DMS114 treated with DMSO at 0.1 percent for 48 hours (cell line): ENCODE results near the gene VAT1L.
"Not testable (repeated sequence)": the region's sequence is repeated elsewhere in the genome, so short reads cannot be mapped to it uniquely, and the experiment has no call there.

Experiments
- DNase-seq: peaks from one replicate; lab custom pipeline; 2025; ENCODE audit not compliant: unreplicated experiment; lab: John Stamatoyannopoulos, UW

VAT1L gene

DNA sequence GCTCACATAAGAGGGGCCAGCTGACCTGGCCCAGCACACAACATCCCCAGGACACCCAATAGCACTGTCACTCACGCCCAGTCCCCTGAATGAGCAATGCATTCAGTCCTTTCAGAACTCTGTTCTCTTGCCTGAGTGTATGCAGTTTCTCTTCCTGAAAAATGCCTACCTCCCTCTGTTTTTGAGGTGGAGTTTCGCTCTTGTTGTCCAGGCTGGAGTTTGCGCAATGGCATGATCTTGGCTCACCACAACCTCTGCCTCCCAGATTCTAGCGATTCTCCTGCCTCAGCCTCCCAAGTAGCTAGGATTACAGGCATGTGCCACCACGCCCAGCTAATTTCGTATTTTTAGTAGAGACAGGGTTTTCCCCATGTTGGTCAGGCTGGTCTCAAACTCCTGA lies 159.2 kb downstream of the VAT1L start:
- DNase-seq, result not testable (repeated sequence)

DNA sequence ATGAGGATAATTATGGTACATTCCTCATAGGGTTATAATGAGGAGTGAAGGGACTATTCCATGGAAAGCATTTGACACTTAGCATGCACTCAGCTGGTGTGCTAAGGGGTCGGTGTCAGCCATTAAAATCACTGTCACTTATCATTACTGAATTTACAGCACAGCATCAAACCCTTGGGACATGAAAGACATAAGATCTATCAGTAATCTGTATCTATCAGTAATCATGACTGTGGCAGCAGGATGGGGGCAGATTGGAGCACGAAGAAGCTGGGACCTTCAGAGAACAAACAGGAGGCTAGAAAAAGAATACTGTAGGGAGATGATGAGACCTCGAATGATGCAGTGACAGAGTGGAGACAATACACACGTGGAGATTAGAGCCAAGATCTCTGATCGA lies 160.5 kb downstream of the VAT1L start:
- no peak for DNase-seq

DNA sequence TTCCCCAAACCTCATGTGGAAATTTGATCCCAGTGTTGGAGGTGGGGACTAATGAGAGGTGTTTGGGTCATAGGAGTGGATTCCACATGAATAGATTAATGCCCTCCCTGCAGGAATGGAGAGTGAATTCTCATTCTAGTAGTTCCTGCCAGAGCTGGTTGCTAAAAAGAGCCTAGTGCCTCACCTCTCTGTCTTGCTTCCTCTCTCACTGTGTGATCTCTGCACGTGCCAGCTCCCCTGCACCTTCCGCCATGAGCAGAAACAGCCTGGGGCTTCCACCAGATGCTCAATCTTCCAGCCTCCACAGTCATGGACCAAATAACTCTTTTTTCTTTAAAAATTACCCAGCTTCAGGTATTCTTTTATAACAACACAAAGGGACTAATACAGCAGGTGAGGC lies 161.1 kb downstream of the VAT1L start:
- DNase-seq, result no peak

DNA sequence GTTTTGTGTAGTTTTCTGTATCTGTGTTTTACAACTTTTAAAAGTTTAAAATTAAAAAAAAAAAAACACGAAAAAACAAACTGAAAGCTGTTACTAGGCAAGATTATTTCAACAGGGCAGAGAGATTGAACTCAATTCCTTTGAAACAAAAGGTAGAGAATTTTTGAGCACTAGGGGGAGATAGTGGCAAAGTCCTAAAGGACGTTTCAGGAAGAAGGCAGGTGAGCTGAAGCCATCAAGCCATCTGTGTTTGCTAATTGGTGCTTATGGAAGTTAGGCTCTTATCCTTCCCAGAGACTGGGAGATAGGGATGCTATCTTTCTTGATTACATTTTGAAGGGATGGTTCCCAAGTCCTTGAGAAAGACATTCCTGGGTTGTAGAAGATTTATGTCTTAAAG lies 163.4 kb downstream of the VAT1L start:
- DNase-seq, result peak; percentile 4

DNA sequence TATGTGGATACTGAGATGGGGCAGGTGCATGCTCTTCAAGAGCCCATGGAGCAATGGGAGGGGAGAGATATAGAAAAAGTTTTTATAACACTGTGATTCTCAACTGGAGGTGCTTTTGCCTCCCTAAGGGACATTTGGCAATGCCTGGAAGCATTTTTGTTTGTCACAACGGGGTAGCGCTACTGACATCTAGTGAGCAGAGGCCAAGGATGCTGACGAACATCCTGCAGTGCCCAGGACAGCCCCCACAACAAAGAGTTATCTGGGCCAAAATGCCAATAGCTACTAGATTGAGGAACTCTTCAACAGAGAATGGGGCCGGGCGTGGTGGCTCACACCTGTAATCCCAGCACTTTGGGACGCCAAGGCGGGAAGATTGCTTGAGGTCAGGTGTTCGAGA lies 166.8 kb downstream of the VAT1L start:
- DNase-seq, result no peak

DNA sequence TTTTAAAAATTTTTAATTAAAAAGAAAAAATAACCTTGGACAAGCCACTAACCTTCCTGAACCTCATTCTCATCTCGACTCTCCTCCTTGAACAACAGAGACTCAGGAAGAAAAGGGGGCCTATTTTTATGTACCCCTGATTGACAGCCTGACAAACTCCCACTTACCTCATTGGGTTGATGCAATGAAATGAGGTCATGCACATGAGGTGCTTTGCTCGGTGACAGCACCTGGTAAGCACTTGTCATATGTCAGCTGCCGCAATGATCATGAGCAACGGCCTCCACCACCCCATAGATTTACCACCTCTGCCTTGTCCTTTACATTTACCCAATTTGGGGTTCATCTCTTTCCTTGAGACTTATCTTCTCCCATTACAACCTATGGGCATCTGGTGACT lies 167.9 kb downstream of the VAT1L start:
- DNase-seq, result no peak

DNA sequence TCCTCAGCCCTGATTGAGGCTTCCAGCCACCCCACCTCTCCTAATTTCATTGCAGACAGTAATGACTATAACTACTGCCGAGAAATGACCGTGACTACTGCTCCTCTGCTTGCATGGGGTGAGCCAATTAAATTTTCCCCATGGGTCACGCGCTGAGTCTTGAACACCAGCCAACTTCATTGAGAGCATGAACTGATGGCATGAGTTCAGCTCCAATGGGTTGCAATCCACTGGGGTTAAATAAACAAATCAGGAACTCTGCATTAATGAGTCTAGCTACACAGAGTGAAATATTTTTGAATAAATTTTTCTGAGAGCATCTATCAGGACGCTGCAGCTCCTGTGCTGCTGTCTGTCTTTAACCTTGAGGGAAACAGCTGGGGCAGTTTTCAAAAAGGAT lies 172.4 kb downstream of the VAT1L start:
- no peak for DNase-seq

DNA sequence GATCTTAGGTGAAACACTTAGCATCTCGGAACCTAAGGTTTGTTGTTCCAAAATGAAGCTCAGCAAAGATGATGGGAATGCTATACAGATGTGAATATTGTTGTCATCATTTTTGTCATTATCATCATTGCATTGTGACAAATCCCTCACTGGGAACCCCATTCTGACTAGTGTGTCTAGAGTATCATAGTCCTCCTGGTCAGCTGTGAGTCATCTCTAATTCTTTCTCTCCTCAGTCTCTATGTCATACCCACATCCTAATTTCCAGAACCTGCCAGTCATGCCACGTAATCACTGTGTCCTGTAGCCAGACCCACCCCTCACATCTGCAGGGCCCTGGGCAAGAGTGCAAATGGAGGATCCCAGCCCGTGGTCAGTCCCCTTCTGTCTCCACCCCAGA lies 173.4 kb downstream of the VAT1L start:
- no peak for DNase-seq

DNA sequence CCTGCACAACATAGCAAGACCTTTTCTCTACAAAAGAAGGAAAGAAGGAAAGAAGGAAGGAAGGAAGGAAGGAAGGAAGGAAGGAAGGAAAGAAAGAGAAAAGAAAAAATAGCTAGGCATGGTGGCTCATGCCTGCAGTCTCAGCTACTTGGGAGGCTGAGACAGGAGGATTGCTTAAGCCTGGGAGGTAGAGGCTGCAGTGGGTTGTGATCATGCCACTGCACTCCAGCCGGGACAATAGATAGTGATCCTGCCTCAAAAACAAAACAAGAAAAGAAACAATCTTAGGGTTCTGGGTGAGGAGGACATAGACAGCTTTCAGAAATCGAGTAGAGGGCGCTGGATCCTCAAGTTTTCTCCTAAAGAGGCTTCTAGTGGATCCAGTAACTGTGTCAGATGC lies 174.3 kb downstream of the VAT1L start:
- DNase-seq, result no peak

DNA sequence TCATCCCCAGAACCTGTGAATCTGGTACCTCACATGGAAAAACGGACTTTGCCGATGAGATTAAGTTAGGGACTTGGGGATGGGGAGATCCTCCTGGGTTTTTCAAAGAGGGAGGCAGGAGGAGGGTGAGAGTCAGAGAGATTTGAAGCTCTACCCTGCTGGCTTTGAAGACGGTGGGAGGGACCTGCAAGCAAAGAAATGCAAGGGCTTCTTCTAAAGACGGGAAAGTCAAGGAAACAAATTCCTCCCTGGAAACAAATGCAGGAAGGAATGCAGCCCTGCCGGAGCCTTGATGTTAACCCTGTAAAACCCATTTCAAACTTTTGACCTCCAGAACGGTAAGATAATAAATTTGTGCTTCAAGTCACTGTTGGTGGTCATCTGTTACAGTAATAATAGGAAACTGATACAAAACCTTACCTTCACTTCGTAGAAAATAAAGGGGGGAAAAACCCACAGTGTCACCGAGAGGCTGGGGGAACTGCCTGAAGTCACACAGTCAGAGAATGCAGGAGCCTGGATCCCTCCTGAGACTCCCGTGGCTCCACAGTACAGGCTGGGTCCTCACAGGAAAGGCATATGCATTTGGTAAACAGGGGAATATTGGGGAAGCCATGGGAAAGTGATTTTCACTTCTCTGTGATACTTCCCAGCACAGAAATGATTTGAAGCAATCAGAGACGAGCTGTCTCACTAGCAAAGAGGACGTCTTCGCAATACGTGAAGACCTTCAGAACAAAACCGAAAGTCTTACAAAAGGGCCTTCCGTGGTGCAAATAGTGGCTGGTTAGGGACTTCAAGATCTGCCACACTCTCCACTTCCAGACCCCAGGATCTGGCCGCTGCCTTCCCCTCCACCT lies 175.1 kb downstream of the VAT1L start:
- DNase-seq, result no peak

DNA sequence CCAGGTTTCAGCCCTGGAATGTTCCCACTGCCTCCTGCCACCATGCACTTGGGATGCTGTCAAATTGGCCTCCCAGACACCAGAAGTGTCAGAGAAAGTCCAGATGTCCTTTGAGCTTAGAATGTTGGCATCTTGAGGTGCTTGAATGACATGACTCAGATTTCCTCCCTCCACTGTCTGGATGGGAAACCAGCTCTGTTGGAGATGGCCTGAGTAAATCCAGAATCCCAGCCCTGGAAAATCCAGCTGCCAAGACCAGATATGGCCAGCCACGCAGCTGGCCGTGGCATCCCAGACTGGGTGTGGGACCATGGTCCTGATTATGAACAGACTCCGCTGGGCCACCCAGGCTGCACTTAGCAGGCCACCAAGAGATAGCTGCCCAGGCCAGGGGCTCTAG lies 177.0 kb downstream of the VAT1L start:
- no peak for DNase-seq

DNA sequence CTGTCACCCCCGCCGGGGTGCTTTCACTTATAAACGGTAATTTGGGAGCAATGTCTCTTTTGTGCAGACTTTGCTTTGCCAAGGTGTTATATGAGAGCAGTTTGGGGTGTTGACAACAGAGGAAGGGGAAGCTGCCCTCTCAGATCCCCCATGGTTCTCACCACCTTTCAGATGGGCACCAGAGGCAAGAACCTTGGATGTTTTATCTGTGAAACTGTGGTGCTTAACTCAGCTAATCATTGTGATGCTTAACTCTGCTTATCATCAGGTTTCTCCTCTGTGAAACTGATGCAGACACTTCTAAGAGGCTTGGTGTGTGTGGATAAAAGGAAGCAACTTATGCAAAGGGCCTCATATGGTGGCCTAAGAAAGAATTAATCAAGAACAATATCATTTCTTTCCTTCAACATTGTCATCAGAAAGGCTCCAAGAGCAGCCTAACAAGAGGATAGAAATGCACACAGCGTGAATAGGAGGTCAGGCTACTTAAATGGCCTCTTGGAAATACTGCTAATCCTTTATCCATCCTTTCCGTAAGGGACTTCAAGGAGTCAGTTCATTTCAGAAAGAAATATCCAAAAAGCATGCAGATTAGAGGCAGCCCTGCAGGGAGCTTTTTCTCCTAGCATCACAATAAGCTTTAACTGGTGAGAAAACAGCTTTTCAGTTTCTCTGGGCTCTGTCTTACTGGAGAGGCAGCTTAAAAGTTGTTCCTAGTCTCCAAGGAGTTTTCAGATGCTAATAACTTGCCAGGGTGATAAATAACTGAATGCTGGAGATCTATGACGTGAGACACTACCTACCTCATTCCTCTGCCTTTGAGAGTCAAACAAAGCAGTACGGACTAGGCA lies 178.9 kb downstream of the VAT1L start:
- no peak for DNase-seq

DNA sequence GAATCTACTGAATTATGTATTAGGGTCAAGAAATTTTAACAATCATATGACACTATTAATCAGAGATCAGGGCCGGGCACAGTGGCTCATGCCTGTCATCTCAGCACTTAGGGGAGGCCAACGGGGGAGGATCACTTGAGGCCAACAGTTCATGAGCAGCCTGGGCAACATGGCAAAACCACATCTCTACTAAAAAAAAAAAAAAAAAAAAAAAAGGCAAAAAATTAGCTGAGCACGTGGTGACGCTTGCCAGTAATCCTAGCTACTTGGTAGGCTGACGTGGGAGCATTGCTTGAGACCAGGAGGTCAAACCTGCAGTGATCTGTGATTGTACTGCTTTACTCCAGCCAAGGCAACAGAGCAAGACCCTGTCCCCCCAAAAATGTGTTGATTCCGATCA lies 181.5 kb downstream of the VAT1L start:
- no peak for DNase-seq

DNA sequence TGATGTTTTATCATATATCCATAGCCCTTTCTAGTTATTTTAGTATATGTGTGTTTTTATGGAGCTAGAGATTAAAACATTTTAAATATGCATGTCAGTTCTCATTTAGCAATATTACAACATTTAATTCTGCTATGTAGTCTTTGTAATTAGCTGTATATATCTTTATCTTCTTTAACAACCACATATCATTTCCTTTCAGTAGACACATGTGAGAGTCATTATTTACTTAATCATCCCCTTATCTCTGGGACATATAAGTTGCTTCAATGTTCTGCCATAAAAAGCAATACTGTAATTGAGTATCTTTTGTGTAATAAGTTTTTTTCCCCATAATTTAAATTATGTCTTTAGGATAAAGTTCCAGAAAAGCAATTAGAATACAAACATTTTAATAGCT lies 182.0 kb downstream of the VAT1L start:
- DNase-seq, result no peak

DNA sequence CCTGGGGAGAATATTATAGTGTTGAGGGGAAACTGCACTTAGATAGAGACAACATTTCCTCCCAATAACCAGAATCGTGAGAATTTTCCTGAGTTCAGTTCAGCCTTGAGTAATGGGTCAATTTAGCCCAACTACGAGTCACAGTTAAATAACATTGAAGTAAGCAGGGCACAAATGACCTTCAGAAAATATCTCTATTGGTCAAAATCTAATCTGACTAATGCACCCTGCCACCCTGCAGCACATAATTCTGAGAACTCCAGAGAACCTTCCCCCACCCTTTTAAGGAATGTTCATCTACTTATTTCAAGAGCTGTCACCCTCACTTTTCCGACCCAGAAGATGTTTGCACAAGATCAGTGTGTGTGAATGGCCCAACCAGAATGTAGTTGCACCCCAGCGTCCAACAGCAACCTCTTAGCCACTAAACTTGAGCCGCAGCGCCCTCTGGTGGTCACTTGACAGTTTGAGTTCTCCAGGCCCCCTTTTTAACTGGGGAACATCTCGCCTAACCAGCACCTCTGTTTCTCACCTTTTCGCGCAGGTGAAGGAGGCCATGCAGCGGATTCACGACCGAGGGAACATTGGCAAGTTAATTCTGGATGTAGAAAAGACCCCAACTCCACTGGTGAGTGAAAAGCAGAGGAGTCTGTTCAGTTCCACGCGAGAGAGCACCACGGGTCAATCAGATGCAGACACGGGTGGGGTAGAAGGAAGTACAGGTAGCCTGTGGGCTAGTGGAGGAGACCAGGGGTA lies 183.1 kb downstream of the VAT1L start:
- peak; percentile 33 for DNase-seq

DNA sequence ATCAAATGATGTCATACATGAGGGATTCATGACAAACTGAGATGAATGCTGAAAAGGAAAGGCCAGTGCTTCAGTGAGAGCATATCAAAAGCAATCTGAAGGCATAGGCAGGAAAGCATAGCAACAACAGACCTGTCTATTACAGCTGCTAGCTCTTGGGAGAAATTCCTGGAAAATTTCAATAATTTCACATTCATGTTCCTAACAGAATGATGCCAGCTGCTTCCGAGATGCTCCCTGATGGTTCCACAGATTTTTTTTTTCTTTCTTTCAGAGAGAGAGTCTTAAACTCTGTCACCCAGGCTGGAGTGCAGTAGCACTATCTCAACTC lies 183.7 kb downstream of the VAT1L start:
- DNase-seq, result no peak

DNA sequence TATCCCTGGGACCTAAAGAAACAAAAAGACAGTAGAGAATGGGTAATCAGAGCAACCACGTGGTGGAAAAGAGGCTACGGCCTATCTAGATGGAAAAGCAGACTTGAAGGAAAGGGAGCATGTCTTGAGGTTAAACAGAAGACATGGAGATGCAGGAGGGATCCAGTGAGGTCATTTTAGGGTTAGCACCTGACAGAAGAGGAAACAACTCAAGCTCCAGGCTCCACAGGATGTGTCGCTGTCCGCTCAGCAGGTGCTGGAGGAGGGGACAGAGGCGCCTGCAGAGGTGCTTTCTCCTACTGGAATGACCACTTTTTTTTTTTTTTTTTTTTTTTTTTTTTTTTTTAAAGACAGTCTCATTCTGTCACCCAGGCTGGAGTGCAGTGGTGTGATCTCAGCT lies 186.5 kb downstream of the VAT1L start:
- DNase-seq, result no peak

DNA sequence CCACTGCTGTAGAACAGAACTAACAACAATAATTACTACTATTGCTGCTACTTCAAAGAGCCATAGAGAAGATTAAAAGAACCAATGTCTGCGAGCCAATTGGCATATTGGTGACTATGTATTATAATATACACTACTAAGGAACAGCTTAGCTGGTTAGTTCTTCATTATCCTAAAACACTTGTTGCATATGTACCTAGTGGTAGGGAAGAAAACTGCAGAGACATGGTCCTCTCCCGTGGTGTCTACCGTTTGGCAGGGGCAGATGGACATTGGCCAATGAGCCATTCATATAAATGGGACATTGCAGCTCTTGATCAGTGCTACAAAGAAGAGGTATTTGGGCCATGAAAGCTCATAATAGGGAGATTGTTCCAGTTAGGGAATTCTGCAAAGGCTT lies 187.6 kb downstream of the VAT1L start:
- DNase-seq, result no peak

DNA sequence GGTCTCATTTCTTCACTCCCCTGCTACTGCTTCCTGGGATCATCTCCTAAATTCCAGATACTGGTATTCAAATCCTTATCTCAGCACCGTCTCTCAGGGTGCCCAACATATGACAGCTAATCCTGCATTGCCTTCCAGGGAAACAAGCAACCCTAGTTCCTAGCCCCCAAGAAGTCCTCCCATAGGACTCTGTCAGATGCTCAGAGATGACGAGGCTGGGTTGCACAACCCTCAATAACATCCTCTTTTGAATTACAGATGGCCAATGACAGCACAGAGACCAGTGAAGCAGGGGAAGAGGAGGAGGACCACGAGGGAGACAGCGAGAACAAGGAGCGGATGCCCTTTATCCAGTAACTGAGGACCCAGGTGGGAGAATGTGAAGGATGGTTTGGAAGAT lies 189.0 kb downstream of the VAT1L start:
- DNase-seq, result no peak

DNA sequence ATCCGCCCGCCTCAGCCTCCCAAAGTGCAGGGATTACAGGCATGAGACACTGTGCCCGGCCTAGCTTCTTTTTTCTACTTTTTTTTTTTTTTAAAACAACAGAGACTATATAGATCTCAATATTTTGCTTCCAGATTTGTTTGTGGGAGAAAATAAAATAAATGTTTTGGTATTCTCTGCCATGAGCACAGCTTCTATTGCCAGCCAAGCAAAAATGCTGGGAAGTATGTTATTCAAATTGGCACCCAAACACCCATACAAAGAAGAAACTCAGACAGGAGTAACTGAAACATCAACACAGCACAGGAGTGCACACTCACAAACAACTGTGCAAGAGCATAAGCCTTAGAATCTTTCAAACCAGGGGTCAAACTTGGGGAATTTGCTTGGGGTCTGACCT lies 196.7 kb downstream of the VAT1L start:
- no peak for DNase-seq

DNA sequence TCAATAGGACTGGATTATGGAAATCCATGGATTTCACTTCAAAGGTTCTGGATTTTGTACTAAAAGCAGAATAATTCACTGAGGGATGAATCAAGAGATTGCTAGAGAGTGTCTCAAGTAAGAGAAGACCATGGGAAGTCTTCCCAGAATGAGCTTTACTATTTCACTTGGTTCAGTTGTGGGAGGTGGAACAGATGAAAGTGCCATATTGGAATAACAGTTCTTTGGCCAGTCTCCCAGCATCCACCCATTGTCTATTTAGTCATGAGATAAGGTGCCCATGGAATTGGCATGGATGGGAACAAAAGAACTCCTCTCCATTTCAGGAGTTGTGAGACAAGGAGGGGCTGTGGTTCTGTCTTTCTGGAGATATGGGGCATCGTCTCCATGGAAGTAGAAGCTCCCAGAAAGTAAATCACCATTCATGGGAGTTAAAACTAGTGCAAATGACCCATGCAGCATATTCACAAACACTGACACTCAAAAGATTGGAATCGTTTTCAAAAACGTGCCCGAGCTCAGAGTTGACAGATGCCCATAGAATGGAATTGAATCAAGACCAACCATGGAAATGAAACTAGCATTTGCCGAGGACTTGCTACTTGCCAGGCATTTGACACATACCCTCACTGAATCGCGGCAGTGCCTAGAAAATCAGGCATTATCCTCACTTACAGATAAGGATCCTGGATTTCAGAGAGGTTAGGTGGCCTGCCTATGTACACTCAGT lies 197.8 kb downstream of the VAT1L start:
- DNase-seq, result no peak
